Epithelial cell of proximal tubule (primary cell): ENCODE measurements around the gene ANKRD45. TPM values are rescaled to one million over a fixed set of nuclear protein-coding genes. Genes with fewer than 3 reads are reported as not detected.
"Not testable (repeated sequence)": the region's sequence is repeated elsewhere in the genome, so short reads cannot be mapped to it uniquely, and the experiment has no call there.

Experiments
- DNase-seq: peaks from one replicate; pipeline ENCODE4 v3.0.0-alpha.2; 2011; ENCODE audit warnings: low read depth
- H3K4me3 ChIP-seq: 2 replicates; pipeline ENCODE4 v1.5.1; 2011; ENCODE audit warnings: low read depth, mild to moderate bottlenecking, low read length
- total RNA-seq: library from RNA; depleted of rRNA; stranded (reverse); fragments of >200 nt; gene quantifications from 2 replicates; pipeline ENCODE4 v1.2.3, GENCODE V29; 2015
- TF ChIP-seq, protein P1 (sequence below): conservative IDR thresholded peaks from 2 replicates; pipeline ENCODE4 v1.5.1; 2012; ENCODE audit warnings: low read depth, mild to moderate bottlenecking, low read length

The ANKRD45 gene
- total RNA-seq, 1 donor from 2014 or later, result 0.35 TPM

- TF ChIP-seq, protein P1, sequence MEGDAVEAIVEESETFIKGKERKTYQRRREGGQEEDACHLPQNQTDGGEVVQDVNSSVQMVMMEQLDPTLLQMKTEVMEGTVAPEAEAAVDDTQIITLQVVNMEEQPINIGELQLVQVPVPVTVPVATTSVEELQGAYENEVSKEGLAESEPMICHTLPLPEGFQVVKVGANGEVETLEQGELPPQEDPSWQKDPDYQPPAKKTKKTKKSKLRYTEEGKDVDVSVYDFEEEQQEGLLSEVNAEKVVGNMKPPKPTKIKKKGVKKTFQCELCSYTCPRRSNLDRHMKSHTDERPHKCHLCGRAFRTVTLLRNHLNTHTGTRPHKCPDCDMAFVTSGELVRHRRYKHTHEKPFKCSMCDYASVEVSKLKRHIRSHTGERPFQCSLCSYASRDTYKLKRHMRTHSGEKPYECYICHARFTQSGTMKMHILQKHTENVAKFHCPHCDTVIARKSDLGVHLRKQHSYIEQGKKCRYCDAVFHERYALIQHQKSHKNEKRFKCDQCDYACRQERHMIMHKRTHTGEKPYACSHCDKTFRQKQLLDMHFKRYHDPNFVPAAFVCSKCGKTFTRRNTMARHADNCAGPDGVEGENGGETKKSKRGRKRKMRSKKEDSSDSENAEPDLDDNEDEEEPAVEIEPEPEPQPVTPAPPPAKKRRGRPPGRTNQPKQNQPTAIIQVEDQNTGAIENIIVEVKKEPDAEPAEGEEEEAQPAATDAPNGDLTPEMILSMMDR, result no peak
- H3K4me3 ChIP-seq, result no peak overlapping the region
- no peak for DNase-seq
These were observed 30.5 kb downstream of the ANKRD45 start for GRCh38 chr1:173639102-173639501.

GRCh38 chr1:173638043-173639021, 31.3 kb downstream of the ANKRD45 start:
- TF ChIP-seq, protein P1, result no peak
- DNase-seq, result no peak
- H3K4me3 ChIP-seq, result no peak overlapping the region

GRCh38 chr1:173637236-173638042, 32.2 kb downstream of the ANKRD45 start:
- H3K4me3 ChIP-seq, DNase-seq: not testable (repeated sequence)

DNA sequence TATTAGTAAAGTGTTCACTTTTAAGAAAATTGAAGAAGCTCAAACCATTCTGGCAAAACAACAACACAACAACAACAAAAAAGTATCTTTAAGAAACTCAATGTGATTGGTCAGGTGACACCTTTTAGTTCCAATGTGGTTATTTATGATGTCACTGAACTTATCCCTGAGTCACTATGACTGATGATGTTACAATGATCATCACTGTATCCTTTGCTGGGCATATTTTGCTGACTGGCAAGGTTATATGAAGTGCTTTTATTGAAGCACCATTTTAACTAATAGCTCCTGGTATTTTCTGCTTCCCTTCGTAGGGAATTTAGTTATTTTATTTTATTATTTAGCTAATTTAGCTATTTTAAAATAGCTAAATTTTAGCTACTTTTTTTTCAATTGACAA, 34.5 kb downstream of the ANKRD45 start, which contains the start of gene TEX50:
TSS of gene TEX50 (plus strand) at position 223 of the 400 bp plus-strand sequence. CDS start 184 bp downstream, outside the sequence.
- H3K4me3 ChIP-seq, result no peak within 1 kb of the TSS
- TF ChIP-seq, protein P1, result no peak
- no peak for DNase-seq

GRCh38 chr1:173628888-173629287, 40.8 kb downstream of the ANKRD45 start:
- no peak overlapping the region for H3K4me3 ChIP-seq
- TF ChIP-seq, protein P1, result no peak
- DNase-seq, result no peak

- no peak overlapping the region for H3K4me3 ChIP-seq
- TF ChIP-seq, protein P1, result no peak
- no peak for DNase-seq
These were observed 42.4 kb downstream of the ANKRD45 start for GRCh38 chr1:173627269-173627668.

DNA sequence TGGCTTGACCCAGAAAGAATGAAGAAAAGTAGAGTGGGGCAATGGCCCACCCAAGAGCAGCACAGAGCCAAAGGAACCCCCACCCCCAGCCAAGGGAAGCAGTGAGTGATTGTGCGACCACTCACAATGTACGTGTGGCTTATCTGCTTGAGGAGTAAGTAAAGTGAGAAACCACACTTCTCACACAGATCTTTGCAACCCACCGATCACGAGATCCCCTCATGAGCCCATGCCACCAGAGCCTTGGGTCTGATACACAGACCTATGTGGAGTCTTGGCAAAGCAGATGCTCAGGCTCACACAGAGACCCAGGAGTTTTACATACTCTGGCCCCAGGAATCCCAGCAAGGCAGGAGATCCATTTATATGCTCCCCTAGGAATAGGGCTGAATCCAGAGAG, 52.8 kb downstream of the ANKRD45 start:
- DNase-seq, result no peak
- H3K4me3 ChIP-seq, result no peak overlapping the region
- TF ChIP-seq, protein P1, result no peak

GRCh38 chr1:173613086-173613485, 56.6 kb downstream of the ANKRD45 start:
- DNase-seq, result not testable (repeated sequence)

More at GRCh38 chr1:173613086-173613485, 56.6 kb downstream of the ANKRD45 start:
- not testable (repeated sequence) for H3K4me3 ChIP-seq
